PC-3 (cell line): ENCODE measurements around the gene FRK. TPM values are rescaled to one million over a fixed set of nuclear protein-coding genes. Genes with fewer than 3 reads are reported as not detected.

Experiments used
- ATAC-seq: fragments of 200-7000 bp; cut with Tn5 transposase; 2 replicates; pipeline ENCODE4 v1.9.1; 2020; ENCODE audit warnings: mild to moderate bottlenecking, moderate library complexity
- BruUV-seq: library from RNA; stranded (reverse); fragments of 400-500 nt; replicated peaks from 2 replicates; lab custom pipeline; 2021; lab: Mats Ljungman, UMichigan
- CTCF ChIA-PET: fragments of 300-600 bp; sonication (Branson Sonifier 250); formaldehyde crosslinking; loops from one replicate; lab custom pipeline; 2022; ENCODE audit warnings: antibody characterized with exemption; lab: Charles Lee
- POLR2A ChIA-PET: fragments of 300-600 bp; sonication (Branson Sonifier 250); formaldehyde crosslinking; loops from one replicate; lab custom pipeline; 2022; ENCODE audit warnings: antibody characterized with exemption; ENCODE audit not compliant: unreplicated experiment; lab: Charles Lee
- DNase-seq: peaks from one replicate; pipeline ENCODE4 v3.0.0-alpha.2; 2015
- H2AFZ ChIP-seq: fragments of 300-600 bp; sonication (generic); 2 replicates; pipeline ENCODE4 v1.6.0; 2016; ENCODE audit warnings: antibody characterized with exemption, low read length
- H3F3A ChIP-seq: fragments of 300-600 bp; sonication (generic); one replicate; pipeline ENCODE4 v1.6.0; 2017; ENCODE audit warnings: antibody characterized with exemption, low read length, control low read depth, mild to moderate bottlenecking; ENCODE audit not compliant: unreplicated experiment
- H3K27ac ChIP-seq: fragments of 300-600 bp; sonication (generic); 2 replicates; pipeline ENCODE4 v1.5.1; 2016; ENCODE audit warnings: mild to moderate bottlenecking, low read length
- H3K27me3 ChIP-seq: fragments of 300-600 bp; sonication (generic); 2 replicates; pipeline ENCODE4 v1.6.1; 2016; ENCODE audit warnings: low read length, mixed read lengths
- H3K36me3 ChIP-seq: fragments of 300-600 bp; sonication (generic); 2 replicates; pipeline ENCODE4 v1.6.1; 2016; ENCODE audit warnings: low read depth, mixed run types, low read length, mixed read lengths
- H3K4me1 ChIP-seq: fragments of 300-600 bp; sonication (generic); 2 replicates; pipeline ENCODE4 v1.5.1; 2016; ENCODE audit warnings: low read length; ENCODE audit not compliant: insufficient read depth
- H3K4me2 ChIP-seq: fragments of 300-600 bp; sonication (generic); 2 replicates; pipeline ENCODE4 v1.6.0; 2016; ENCODE audit warnings: low read length
- H3K4me3 ChIP-seq: fragments of 300-600 bp; sonication (generic); 2 replicates; pipeline ENCODE4 v1.5.1; 2016; ENCODE audit warnings: mild to moderate bottlenecking, low read length, mixed read lengths
- H3K79me2 ChIP-seq: fragments of 300-600 bp; sonication (generic); 2 replicates; pipeline ENCODE4 v1.6.1; 2017; ENCODE audit warnings: low read length, mixed read lengths
- H3K9ac ChIP-seq: fragments of 300-600 bp; sonication (generic); 2 replicates; pipeline ENCODE4 v1.6.0; 2016; ENCODE audit warnings: mild to moderate bottlenecking, low read length
- H3K9me2 ChIP-seq: fragments of 300-600 bp; sonication (generic); replicated peaks from 2 replicates; pipeline ENCODE4 v1.6.1; 2016; ENCODE audit warnings: mixed run types, low read length, mixed read lengths
- H3K9me3 ChIP-seq: fragments of 300-600 bp; sonication (generic); 2 replicates; pipeline ENCODE4 v1.6.1; 2016; ENCODE audit warnings: low read length, mixed read lengths
- H4K20me1 ChIP-seq: fragments of 300-600 bp; sonication (generic); 2 replicates; pipeline ENCODE4 v1.6.1; 2016; ENCODE audit warnings: low read length, mixed read lengths
- CTCF ChIP-seq: fragments of 300-600 bp; sonication (generic); conservative IDR thresholded peaks from 2 replicates; pipeline ENCODE4 v1.5.1; 2017; ENCODE audit warnings: antibody characterized with exemption, low read depth, mild to moderate bottlenecking, low read length
- EZH2 ChIP-seq: fragments of 300-600 bp; sonication (generic); IDR thresholded peaks from one replicate; pipeline ENCODE4 v1.6.1; 2017; ENCODE audit warnings: antibody characterized with exemption, mild to moderate bottlenecking, low read length; ENCODE audit not compliant: unreplicated experiment
- EZH2phosphoT487 ChIP-seq: fragments of 300-600 bp; sonication (generic); IDR thresholded peaks from 2 replicates; pipeline ENCODE4 v1.6.1; 2018; ENCODE audit warnings: mild to moderate bottlenecking, antibody characterized with exemption, low read length, borderline replicate concordance
- intact Hi-C: fragments of 100-400 bp; cut with micrococcal nuclease; formaldehyde crosslinking; loops from 2 replicates; pipeline ENCODE4 v1.9.0; 2023
- total RNA-seq: library from RNA; depleted of rRNA; stranded (reverse); fragments of >200 nt; gene quantifications from 2 replicates; pipeline ENCODE4 v1.2.3, GENCODE V29; 2014

The FRK gene
- total RNA-seq, 1 experiment from 2014 or later = 0.66 TPM

GRCh38 chr6:116100419-116101301, 40.0 kb upstream of the FRK start, which contains the start of gene NT5DC1:
Gene NT5DC1 (plus strand): TSS chr6:116100853. CDS start chr6:116100931, 78 bp downstream.
- H3K9ac ChIP-seq = peak within 1 kb of the TSS; percentile 76
- H4K20me1 ChIP-seq = no peaks in the 10 kb centered on the region
- no TSS peak for BruUV-seq
- H3K36me3 ChIP-seq = no peaks in the 10 kb centered on the region
- H3K4me2 ChIP-seq = peak within 1 kb of the TSS; percentile 92
- intact Hi-C loops = no loop called here
- H3K27me3 ChIP-seq = no peaks in the 10 kb centered on the region
- peaks cover 20% of the 10 kb centered on the region for H3K79me2 ChIP-seq
- peak within 1 kb of the TSS; percentile 86 for H3K4me3 ChIP-seq
- CTCF ChIA-PET = interaction anchor here (0.6 to 1.6 kb wide), 3 partner anchors 90 to 460 kb away, joined by 3 to 4 read pairs (median 3); no protein-coding TSS in a partner anchor
- POLR2A ChIA-PET = interaction anchor here (0.6 kb wide), 2 partner anchors 26 to 852 kb away, joined by 4 to 7 read pairs; no protein-coding TSS in a partner anchor
- no peaks in the 10 kb centered on the region for H3K9me2 ChIP-seq
- TF ChIP-seq EZH2phosphoT487 (no peak), CTCF (peak; percentile 34; the same call in 1 of the 2 replicates)
- H3K9me3 ChIP-seq = no peaks in the 10 kb centered on the region
- peak; percentile 86 for ATAC-seq
- peak within 1 kb of the TSS; percentile 98 for H2AFZ ChIP-seq
- peaks cover 19% of the 10 kb centered on the region for H3K4me1 ChIP-seq
- peak; percentile 80 for DNase-seq
- no peaks in the 10 kb centered on the region for H3F3A ChIP-seq
- H3K27ac ChIP-seq = peak within 1 kb of the TSS; percentile 66

- Histone ChIP-seq H3K4me3 (no peak overlapping the region), H3K27me3 (no peaks in the 10 kb centered on the region), H3K4me2 (no peak overlapping the region), H3K79me2 (peaks cover 20% of the 10 kb centered on the region), H3K4me1 (peaks cover 19% of the 10 kb centered on the region), H3K9ac (no peak overlapping the region), H3K27ac (no peak overlapping the region), H3K9me2 (no peaks in the 10 kb centered on the region), H3F3A (no peaks in the 10 kb centered on the region), H3K9me3 (no peaks in the 10 kb centered on the region), H3K36me3 (no peaks in the 10 kb centered on the region), H2AFZ (no peak overlapping the region), H4K20me1 (no peaks in the 10 kb centered on the region)
- no peak for ATAC-seq
- ChIA-PET POLR2A (no interaction called here), CTCF (no interaction called here)
- intact Hi-C loops = no loop called here
- no peak for TF ChIP-seq CTCF
- TF ChIP-seq EZH2phosphoT487 = no peak
- no peak for TF ChIP-seq EZH2
- no TSS peak for BruUV-seq
- no peak for DNase-seq
These were observed 38.3 kb upstream of the FRK start for GRCh38 chr6:116099036-116099435.
